22Rv1 (cell line): ENCODE data around the gene DPYSL4.

Experiments
- CTCF ChIP-seq: fragments of 450-650 bp; IDR thresholded peaks from 2 replicates; pipeline ENCODE4 v1.5.1; 2017; ENCODE audit warnings: mild to moderate bottlenecking
- ZFX ChIP-seq: fragments of 450-650 bp; IDR thresholded peaks from 2 replicates; pipeline ENCODE4 v1.6.1; 2017; ENCODE audit warnings: antibody characterized with exemption, borderline replicate concordance

GRCh38 chr10:132154931-132155330, 31.8 kb upstream of the DPYSL4 start:
- no peak for TF ChIP-seq CTCF
- no peak for TF ChIP-seq ZFX
